ENCODE measurements around the gene KAZN.

KAZN gene

GRCh38 chr1:14815175-14815877 lies 216.8 kb downstream of the KAZN start:
- POLR2A ChIA-PET = interaction anchor here (0.5 kb wide), 1 partner anchor 1099 kb away, joined by 6 read pairs; no protein-coding TSS in a partner anchor
- CTCF ChIA-PET = interaction anchor here (0.5 kb wide), 2 partner anchors 212 to 223 kb away, joined by 3 read pairs; no protein-coding TSS in a partner anchor
- no peak for TF ChIP-seq FOXK2 (IDR thresholded peaks at IDR 0.05)
- no peak for TF ChIP-seq FOXM1 (IDR thresholded peaks at IDR 0.05; ENCODE audit: borderline replicate concordance)
- TF ChIP-seq FOXA1 (IDR thresholded peaks at IDR 0.05) = no peak
- no peak for TF ChIP-seq NFRKB (IDR thresholded peaks at IDR 0.05)
- TF ChIP-seq HDGF (IDR thresholded peaks at IDR 0.05; ENCODE audit: borderline replicate concordance) = no peak
- no peak for TF ChIP-seq SUZ12 (IDR thresholded peaks at IDR 0.05)
- TF ChIP-seq ELF4 (IDR thresholded peaks at IDR 0.05) = no peak
- no peak for TF ChIP-seq SP1 (IDR thresholded peaks at IDR 0.05)
- no peak for TF ChIP-seq TARDBP (IDR thresholded peaks at IDR 0.05)
- no peak for TF ChIP-seq LEF1 (IDR thresholded peaks at IDR 0.05; ENCODE audit: borderline replicate concordance)
- no peak for TF ChIP-seq CTBP1 (IDR thresholded peaks at IDR 0.05; ENCODE audit: borderline replicate concordance)
- TF ChIP-seq ARNT (IDR thresholded peaks at IDR 0.05) = no peak
- TF ChIP-seq L3MBTL2 (conservative IDR thresholded peaks at IDR 0.05) = no peak
- no peak for TF ChIP-seq PKNOX1 (IDR thresholded peaks at IDR 0.05)
- no peak for TF ChIP-seq BHLHE40 (IDR thresholded peaks at IDR 0.05; ENCODE audit: borderline replicate concordance)
- no peak for TF ChIP-seq ZNF384 (IDR thresholded peaks at IDR 0.05)
- DNase-seq (ENCODE audit: extremely low spot score) = no peak

DNA sequence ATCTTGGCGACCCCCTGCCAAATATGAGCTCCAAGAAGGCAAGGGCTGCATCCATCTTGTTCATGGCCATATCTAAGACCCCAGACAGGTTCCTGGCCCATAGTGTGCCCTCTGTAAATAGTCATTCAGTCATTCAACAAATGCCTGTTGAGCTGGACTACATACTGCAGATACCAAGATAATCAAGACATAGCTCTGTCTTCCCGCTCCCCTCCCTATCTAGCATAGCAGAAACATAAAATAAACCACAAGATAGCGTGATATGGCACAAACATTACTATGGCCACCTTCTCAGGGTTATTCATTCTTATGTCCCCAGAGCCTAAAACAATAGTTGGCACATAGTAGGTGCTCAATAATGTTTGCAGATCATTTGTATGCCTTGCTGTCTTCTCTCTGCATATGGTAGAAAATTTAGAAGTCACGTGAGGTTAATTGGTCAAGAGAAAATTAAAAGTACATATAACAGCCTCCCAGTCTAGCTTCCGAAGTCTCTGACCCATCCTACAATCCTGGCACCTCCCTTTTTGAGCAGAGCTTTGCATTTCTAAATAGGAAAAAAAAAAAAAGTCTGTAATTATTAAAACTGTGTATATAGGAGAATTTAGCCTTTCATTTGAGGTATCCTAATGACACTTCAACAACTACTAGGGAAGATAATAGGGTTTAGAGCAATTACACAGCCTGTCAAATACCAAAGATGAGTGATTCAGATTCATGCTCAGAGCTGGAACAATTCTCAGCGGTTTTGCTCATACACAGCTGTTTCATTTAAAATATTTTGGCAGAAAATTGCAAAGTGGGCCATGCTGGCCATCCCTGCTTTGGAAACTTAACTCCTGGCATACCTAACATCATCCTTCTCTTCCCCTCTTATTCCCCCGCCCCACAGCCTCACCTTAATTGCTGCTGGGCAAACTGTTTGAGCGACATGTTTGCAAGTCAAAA lies 219.0 kb downstream of the KAZN start:
- TF ChIP-seq TARDBP (IDR thresholded peaks at IDR 0.05) (no peak), ZNF384 (IDR thresholded peaks at IDR 0.05) (no peak), FOXA1 (IDR thresholded peaks at IDR 0.05) (no peak), LEF1 (IDR thresholded peaks at IDR 0.05; ENCODE audit: borderline replicate concordance) (no peak), FOXK2 (IDR thresholded peaks at IDR 0.05) (no peak), ARNT (IDR thresholded peaks at IDR 0.05) (no peak)
- no peak for DNase-seq (ENCODE audit: extremely low spot score)
- CTCF ChIA-PET = no interaction called here
- POLR2A ChIA-PET = no interaction called here

DNA sequence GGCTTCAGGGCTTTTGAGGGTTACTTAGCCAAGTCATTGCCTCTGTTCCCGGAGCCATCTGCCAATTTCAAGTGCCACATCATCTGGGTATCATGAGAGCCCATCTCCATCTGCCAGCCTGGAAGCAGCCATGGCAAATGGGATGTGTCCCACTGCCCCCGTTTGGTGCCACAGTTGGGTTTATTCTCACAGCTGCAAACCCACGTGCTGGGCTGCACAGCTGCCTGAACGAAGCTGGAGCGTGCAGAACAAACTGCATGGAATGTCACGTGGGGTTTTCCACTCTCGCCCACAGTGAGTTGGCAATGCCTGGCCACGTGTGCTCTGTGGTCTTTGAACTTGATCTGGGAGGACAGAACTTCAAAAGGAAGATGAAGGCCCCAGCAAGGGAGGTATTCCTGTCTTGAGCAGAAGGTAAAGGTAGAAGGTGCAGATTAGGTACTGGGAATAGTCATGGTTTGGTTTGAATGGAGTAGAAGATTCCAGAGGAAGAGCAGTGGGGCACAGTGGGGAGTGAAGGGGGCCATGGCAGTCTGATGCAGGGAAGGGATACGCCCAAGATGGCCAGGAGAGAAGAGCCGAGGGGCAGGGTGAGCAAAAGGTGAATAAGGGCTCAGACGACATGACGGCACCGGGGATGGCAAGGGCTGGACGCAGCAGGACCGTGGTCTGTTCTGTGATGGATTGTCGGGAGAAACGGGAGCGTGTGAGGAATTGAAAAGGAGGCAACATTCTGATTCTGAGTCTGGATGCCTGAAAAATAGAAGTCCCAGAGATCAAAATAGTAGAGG lies 222.0 kb downstream of the KAZN start:
- CTCF ChIA-PET = no interaction called here
- POLR2A ChIA-PET = no interaction called here
- TF ChIP-seq HDGF (IDR thresholded peaks at IDR 0.05; ENCODE audit: borderline replicate concordance) = no peak
- TF ChIP-seq SUZ12 (IDR thresholded peaks at IDR 0.05) = no peak
- no peak for TF ChIP-seq FOXA1 (IDR thresholded peaks at IDR 0.05)
- TF ChIP-seq FOXK2 (IDR thresholded peaks at IDR 0.05) = no peak
- TF ChIP-seq LEF1 (IDR thresholded peaks at IDR 0.05; ENCODE audit: borderline replicate concordance) = no peak
- TF ChIP-seq SP1 (IDR thresholded peaks at IDR 0.05) = no peak
- no peak for TF ChIP-seq ZNF384 (IDR thresholded peaks at IDR 0.05)
- TF ChIP-seq TARDBP (IDR thresholded peaks at IDR 0.05) = no peak
- no peak for TF ChIP-seq NFRKB (IDR thresholded peaks at IDR 0.05)
- no peak for TF ChIP-seq ELF4 (IDR thresholded peaks at IDR 0.05)
- DNase-seq (ENCODE audit: extremely low spot score) = no peak

GRCh38 chr1:14822493-14822892 lies 224.0 kb downstream of the KAZN start:
- CTCF ChIA-PET = no interaction called here
- no peak for DNase-seq (ENCODE audit: extremely low spot score)
- POLR2A ChIA-PET = no interaction called here
- TF ChIP-seq NFRKB (IDR thresholded peaks at IDR 0.05) = no peak
- TF ChIP-seq PKNOX1 (IDR thresholded peaks at IDR 0.05) = no peak
- no peak for TF ChIP-seq HDGF (IDR thresholded peaks at IDR 0.05; ENCODE audit: borderline replicate concordance)
- TF ChIP-seq FOXK2 (IDR thresholded peaks at IDR 0.05) = no peak
- TF ChIP-seq ZNF384 (IDR thresholded peaks at IDR 0.05) = no peak
- TF ChIP-seq FOXA1 (IDR thresholded peaks at IDR 0.05) = no peak
- no peak for TF ChIP-seq TARDBP (IDR thresholded peaks at IDR 0.05)
- no peak for TF ChIP-seq SUZ12 (IDR thresholded peaks at IDR 0.05)
- no peak for TF ChIP-seq ELF4 (IDR thresholded peaks at IDR 0.05)
- no peak for TF ChIP-seq BHLHE40 (IDR thresholded peaks at IDR 0.05; ENCODE audit: borderline replicate concordance)
- TF ChIP-seq CTBP1 (IDR thresholded peaks at IDR 0.05; ENCODE audit: borderline replicate concordance) = no peak
- TF ChIP-seq L3MBTL2 (conservative IDR thresholded peaks at IDR 0.05) = no peak
- TF ChIP-seq SP1 (IDR thresholded peaks at IDR 0.05) = no peak
- no peak for TF ChIP-seq LEF1 (IDR thresholded peaks at IDR 0.05; ENCODE audit: borderline replicate concordance)
- TF ChIP-seq ARNT (IDR thresholded peaks at IDR 0.05) = no peak
- no peak for TF ChIP-seq FOXM1 (IDR thresholded peaks at IDR 0.05; ENCODE audit: borderline replicate concordance)

DNA sequence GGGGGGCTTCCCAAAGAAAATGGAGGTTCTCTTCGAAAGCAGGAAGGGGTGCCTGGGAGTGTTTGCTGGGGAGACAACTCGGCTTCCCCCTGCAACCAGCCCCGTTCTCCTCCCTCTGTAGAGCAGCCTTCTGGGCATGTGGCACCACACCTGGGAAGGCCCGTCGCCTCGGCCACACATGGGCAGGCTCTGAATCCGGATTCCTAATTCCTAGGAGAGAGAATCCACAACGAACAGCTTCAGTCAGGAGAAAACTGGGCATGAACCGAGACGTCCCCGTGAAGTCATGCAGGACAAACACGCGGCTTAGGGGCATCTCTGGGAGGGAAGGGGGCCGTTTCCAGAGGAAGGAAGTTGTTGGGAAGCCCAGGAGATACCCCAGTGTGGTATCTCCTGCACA lies 224.5 kb downstream of the KAZN start:
- CTCF ChIA-PET = no interaction called here
- POLR2A ChIA-PET = no interaction called here
- TF ChIP-seq NFRKB (IDR thresholded peaks at IDR 0.05) (no peak), SP1 (IDR thresholded peaks at IDR 0.05) (no peak), ELF4 (IDR thresholded peaks at IDR 0.05) (no peak), ARNT (IDR thresholded peaks at IDR 0.05) (no peak), TARDBP (IDR thresholded peaks at IDR 0.05) (no peak), HDGF (IDR thresholded peaks at IDR 0.05; ENCODE audit: borderline replicate concordance) (no peak), LEF1 (IDR thresholded peaks at IDR 0.05; ENCODE audit: borderline replicate concordance) (no peak), CTBP1 (IDR thresholded peaks at IDR 0.05; ENCODE audit: borderline replicate concordance) (no peak), FOXA1 (IDR thresholded peaks at IDR 0.05) (no peak), PKNOX1 (IDR thresholded peaks at IDR 0.05) (no peak), BHLHE40 (IDR thresholded peaks at IDR 0.05; ENCODE audit: borderline replicate concordance) (no peak), SUZ12 (IDR thresholded peaks at IDR 0.05) (no peak), FOXM1 (IDR thresholded peaks at IDR 0.05; ENCODE audit: borderline replicate concordance) (no peak), ZNF384 (IDR thresholded peaks at IDR 0.05) (no peak), FOXK2 (IDR thresholded peaks at IDR 0.05) (no peak), L3MBTL2 (conservative IDR thresholded peaks at IDR 0.05) (no peak)
- DNase-seq (ENCODE audit: extremely low spot score) = no peak

Measured in HEK293T (cell line).